Trophoblast cell (in vitro differentiated cells and primary cell): ENCODE measurements around the gene CEACAM3.

Experiments
- DNase-seq, 2 donors: peaks; one replicate each; pipeline ENCODE4 v3.0.0-alpha.2; 2016
- H2AFZ ChIP-seq: 2 replicates; pipeline ENCODE4 v1.6.1; 2013; ENCODE audit warnings: low read length, moderate library complexity, mild to moderate bottlenecking; ENCODE audit not compliant: insufficient read depth, poor library complexity
- H2AK5ac ChIP-seq: 2 replicates; pipeline ENCODE4 v1.6.1; 2013; ENCODE audit warnings: mild to moderate bottlenecking, low read length
- H2BK120ac ChIP-seq: 2 replicates; pipeline ENCODE4 v1.6.1; 2013; ENCODE audit warnings: low read length, mild to moderate bottlenecking, moderate library complexity; ENCODE audit not compliant: insufficient read depth, poor library complexity
- H2BK12ac ChIP-seq: 2 replicates; pipeline ENCODE4 v1.6.1; 2013; ENCODE audit warnings: mild to moderate bottlenecking, low read length, moderate library complexity
- H2BK5ac ChIP-seq: 2 replicates; pipeline ENCODE4 v1.6.1; 2013; ENCODE audit warnings: low read length, low read depth, moderate library complexity, mild to moderate bottlenecking; ENCODE audit not compliant: poor library complexity
- H3K14ac ChIP-seq: 2 replicates; pipeline ENCODE4 v1.6.1; 2013; ENCODE audit warnings: mild to moderate bottlenecking, low read length
- H3K18ac ChIP-seq: 2 replicates; pipeline ENCODE4 v1.6.1; 2013; ENCODE audit warnings: mild to moderate bottlenecking, low read length
- H3K23ac ChIP-seq: 2 replicates; pipeline ENCODE4 v1.6.1; 2013; ENCODE audit warnings: low read length
- H3K27ac ChIP-seq: 2 replicates; pipeline ENCODE4 v1.5.1; 2013; ENCODE audit warnings: low read depth, mild to moderate bottlenecking, inconsistent platforms, low read length, moderate library complexity
- H3K27me3 ChIP-seq: 2 replicates; pipeline ENCODE4 v1.6.1; 2013; ENCODE audit warnings: inconsistent platforms, mild to moderate bottlenecking, low read length, moderate library complexity; ENCODE audit not compliant: insufficient read depth
- H3K36me3 ChIP-seq, 2 experiments: 1 replicate in 1 of 2; 2 replicates in 1 of 2; pipeline ENCODE4 v1.6.1; 2013; ENCODE audit warnings: low read length in 2 of 2, mild to moderate bottlenecking in 2 of 2, moderate library complexity in 1 of 2; ENCODE audit not compliant: insufficient read depth in 2 of 2, control insufficient read depth in 1 of 2
- H3K4ac ChIP-seq: 2 replicates; pipeline ENCODE4 v1.6.1; 2013; ENCODE audit warnings: low read depth, mild to moderate bottlenecking, low read length, moderate library complexity
- H3K4me1 ChIP-seq, 2 experiments: 1 replicate in 1 of 2; 2 replicates in 1 of 2; pipeline ENCODE4 v1.6.1; 2013; ENCODE audit warnings: low read length in 2 of 2, mild to moderate bottlenecking in 2 of 2, moderate library complexity in 1 of 2; ENCODE audit not compliant: insufficient read depth in 2 of 2, control insufficient read depth in 1 of 2
- H3K4me2 ChIP-seq: 2 replicates; pipeline ENCODE4 v1.6.1; 2013; ENCODE audit warnings: inconsistent platforms, mild to moderate bottlenecking, low read length, moderate library complexity
- H3K4me3 ChIP-seq: 2 replicates; pipeline ENCODE4 v1.5.1; 2013; ENCODE audit warnings: mild to moderate bottlenecking, low read depth, low read length, inconsistent platforms
- H3K79me1 ChIP-seq: one replicate; pipeline ENCODE4 v1.6.1; 2013; ENCODE audit warnings: low read length
- H3K79me2 ChIP-seq: 2 replicates; pipeline ENCODE4 v1.6.1; 2013; ENCODE audit warnings: low read length, mild to moderate bottlenecking; ENCODE audit not compliant: control insufficient read depth, insufficient read depth, poor library complexity
- H3K9ac ChIP-seq: 2 replicates; pipeline ENCODE4 v1.6.1; 2013; ENCODE audit warnings: mild to moderate bottlenecking, low read length
- H3K9me3 ChIP-seq: 2 replicates; pipeline ENCODE4 v1.6.1; 2013; ENCODE audit warnings: low read depth, mild to moderate bottlenecking, control low read depth, inconsistent platforms, low read length; ENCODE audit not compliant: insufficient read depth
- H4K12ac ChIP-seq: 2 replicates; pipeline ENCODE4 v1.6.1; 2013; ENCODE audit warnings: low read depth, mild to moderate bottlenecking, low read length, moderate library complexity
- H4K8ac ChIP-seq: 2 replicates; pipeline ENCODE4 v1.6.1; 2013; ENCODE audit warnings: low read depth, mild to moderate bottlenecking, low read length, moderate library complexity
- H4K91ac ChIP-seq: one replicate; pipeline ENCODE4 v1.6.1; 2013; ENCODE audit warnings: low read depth, mild to moderate bottlenecking, low read length, moderate library complexity
- WGBS: extraction: QIAGEN DNeasy Blood & Tissue Kit; methylation state at CpG from one replicate; pipeline ENCODE4 v1.1.7; 2013; ENCODE audit warnings: missing lambda C conversion rate; ENCODE audit not compliant: insufficient read length, insufficient coverage; ENCODE audit errors: extremely low coverage; 5-methylcytosine and 5-hydroxymethylcytosine counted together

CEACAM3 gene

DNA sequence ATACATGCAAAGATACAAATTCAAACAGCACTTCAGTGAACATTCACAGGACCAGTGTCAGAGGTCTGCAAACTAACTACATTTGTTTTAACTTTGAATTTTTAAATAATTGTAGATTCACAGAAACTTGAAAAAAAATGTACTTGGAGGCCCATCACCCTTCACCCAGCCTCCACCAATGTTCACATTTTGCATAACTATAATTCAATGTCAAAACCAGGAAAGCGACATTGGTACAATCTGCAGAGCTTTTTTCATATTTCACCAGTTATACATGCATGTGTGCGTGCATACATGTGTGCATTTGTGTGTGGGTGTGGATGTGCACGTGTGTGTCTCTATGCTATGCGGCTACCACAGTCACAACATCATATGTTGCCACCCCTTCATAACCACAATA lies 18.9 kb downstream of the CEACAM3 start:
- no peak overlapping the region for H2AK5ac ChIP-seq
- no peaks in the 10 kb centered on the region for H3K4me1 ChIP-seq
- H4K8ac ChIP-seq = no peak overlapping the region
- H4K91ac ChIP-seq = no peak overlapping the region
- no peak overlapping the region for H2AFZ ChIP-seq
- H3K36me3 ChIP-seq = no peaks in the 10 kb centered on the region
- H3K18ac ChIP-seq = no peak overlapping the region
- H3K4me3 ChIP-seq = no peak overlapping the region
- H2BK120ac ChIP-seq = no peak overlapping the region
- no peak overlapping the region for H3K4me2 ChIP-seq
- no peak overlapping the region for H2BK12ac ChIP-seq
- H3K14ac ChIP-seq = no peak overlapping the region
- peaks cover 9% of the 10 kb centered on the region for H3K9me3 ChIP-seq
- H2BK5ac ChIP-seq = no peak overlapping the region
- no peaks in the 10 kb centered on the region for H3K79me1 ChIP-seq
- H3K23ac ChIP-seq = no peak overlapping the region
- H3K27ac ChIP-seq = no peak overlapping the region
- WGBS = no CpG with 5 or more reads among the region's 4 CpGs
- no peak overlapping the region for H3K4ac ChIP-seq
- no peaks in the 10 kb centered on the region for H3K27me3 ChIP-seq
- H3K9ac ChIP-seq = no peak overlapping the region
- no peak for DNase-seq
- H3K79me2 ChIP-seq = no peaks in the 10 kb centered on the region
- no peak overlapping the region for H4K12ac ChIP-seq

DNA sequence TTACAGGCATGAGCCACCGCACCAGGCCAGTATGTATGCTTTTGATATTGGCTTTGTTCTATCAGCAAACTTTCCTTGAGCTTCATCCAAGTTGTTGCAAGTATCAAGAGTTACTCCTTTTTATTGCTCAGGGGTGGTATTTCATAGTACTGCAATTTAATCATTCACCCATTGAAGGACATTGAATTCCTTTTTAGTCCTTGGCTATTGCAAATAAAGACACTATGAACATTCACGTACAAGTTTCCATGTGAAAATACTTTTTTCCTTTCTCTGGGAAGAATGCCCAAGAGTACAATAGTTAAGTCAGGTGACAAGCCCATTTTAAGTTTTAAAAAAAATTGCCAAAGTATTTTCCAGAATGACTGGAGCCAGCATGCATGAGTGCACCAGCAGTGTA lies 20.4 kb downstream of the CEACAM3 start:
- H3K14ac ChIP-seq = no peak overlapping the region

DNA sequence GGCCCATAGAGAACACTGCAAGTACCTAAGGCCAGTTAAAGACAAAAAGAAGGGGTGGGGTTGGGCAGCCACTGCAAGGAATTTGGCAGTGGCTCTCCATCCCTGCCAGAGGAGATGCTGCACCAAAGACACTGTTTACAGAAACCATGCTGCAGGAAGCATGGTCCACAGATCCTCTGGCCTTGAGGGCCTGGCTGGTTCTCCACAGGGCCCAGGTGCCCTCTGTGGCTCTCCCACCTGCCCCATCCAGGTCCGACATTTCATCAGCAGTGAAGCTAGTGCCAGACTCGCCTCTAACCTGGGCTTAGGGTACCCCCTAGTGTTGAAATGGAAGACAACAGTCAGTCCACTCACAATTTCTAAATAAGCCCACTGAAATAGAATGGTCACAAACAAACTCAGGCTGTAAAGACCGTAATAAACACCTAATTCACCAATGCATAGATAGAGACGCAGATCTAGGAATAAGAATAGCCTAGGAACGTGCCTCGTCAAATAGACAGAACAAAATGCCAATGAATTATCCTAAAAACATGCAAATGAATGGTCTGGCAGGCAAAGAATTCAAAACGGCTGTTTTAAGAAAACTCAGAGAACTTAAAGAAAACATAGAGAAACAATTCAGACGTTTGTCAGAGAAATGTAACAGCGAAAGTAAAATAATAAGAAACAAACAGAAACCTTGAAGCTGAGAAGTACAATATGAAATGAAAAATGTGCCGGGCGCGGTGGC lies 24.8 kb downstream of the CEACAM3 start:
- no peak overlapping the region for H3K4me3 ChIP-seq
- no peak overlapping the region for H3K9ac ChIP-seq
- no peak overlapping the region for H2BK120ac ChIP-seq
- H3K79me1 ChIP-seq = no peaks in the 10 kb centered on the region
- H2AFZ ChIP-seq = no peak overlapping the region
- no peak overlapping the region for H4K8ac ChIP-seq
- H3K4me1 ChIP-seq = no peaks in the 10 kb centered on the region
- H4K91ac ChIP-seq = no peak overlapping the region
- no CpG with 5 or more reads among the region's 12 CpGs for WGBS
- no peaks in the 10 kb centered on the region for H3K9me3 ChIP-seq
- H3K27me3 ChIP-seq = no peaks in the 10 kb centered on the region
- H3K36me3 ChIP-seq = no peaks in the 10 kb centered on the region
- no peaks in the 10 kb centered on the region for H3K79me2 ChIP-seq
- H3K18ac ChIP-seq = no peak overlapping the region
- no peak overlapping the region for H3K27ac ChIP-seq
- H3K23ac ChIP-seq = no peak overlapping the region
- H4K12ac ChIP-seq = no peak overlapping the region
- DNase-seq = peak in 1 of 2 donors; percentile 48
- no peak overlapping the region for H3K14ac ChIP-seq
- H3K4ac ChIP-seq = no peak overlapping the region
- no peak overlapping the region for H2BK5ac ChIP-seq
- no peak overlapping the region for H2AK5ac ChIP-seq
- no peak overlapping the region for H2BK12ac ChIP-seq
- H3K4me2 ChIP-seq = no peak overlapping the region

More for the DNA sequence above, 20.4 kb downstream of the CEACAM3 start:
- Histone ChIP-seq H3K4me1 (no peaks in the 10 kb centered on the region), H2BK120ac (no peak overlapping the region), H3K23ac (no peak overlapping the region), H3K18ac (no peak overlapping the region), H3K4me2 (no peak overlapping the region), H2BK12ac (no peak overlapping the region), H3K9me3 (peaks cover 3% of the 10 kb centered on the region), H3K79me2 (no peaks in the 10 kb centered on the region), H3K27me3 (no peaks in the 10 kb centered on the region), H2BK5ac (no peak overlapping the region), H3K79me1 (no peaks in the 10 kb centered on the region), H4K12ac (no peak overlapping the region), H3K4ac (no peak overlapping the region), H4K91ac (no peak overlapping the region), H3K4me3 (no peak overlapping the region), H3K36me3 (no peaks in the 10 kb centered on the region), H2AK5ac (no peak overlapping the region), H3K9ac (no peak overlapping the region), H2AFZ (no peak overlapping the region), H3K27ac (no peak overlapping the region), H4K8ac (no peak overlapping the region)
- DNase-seq = no peak
- no CpG with 5 or more reads among the region's 2 CpGs for WGBS

DNA sequence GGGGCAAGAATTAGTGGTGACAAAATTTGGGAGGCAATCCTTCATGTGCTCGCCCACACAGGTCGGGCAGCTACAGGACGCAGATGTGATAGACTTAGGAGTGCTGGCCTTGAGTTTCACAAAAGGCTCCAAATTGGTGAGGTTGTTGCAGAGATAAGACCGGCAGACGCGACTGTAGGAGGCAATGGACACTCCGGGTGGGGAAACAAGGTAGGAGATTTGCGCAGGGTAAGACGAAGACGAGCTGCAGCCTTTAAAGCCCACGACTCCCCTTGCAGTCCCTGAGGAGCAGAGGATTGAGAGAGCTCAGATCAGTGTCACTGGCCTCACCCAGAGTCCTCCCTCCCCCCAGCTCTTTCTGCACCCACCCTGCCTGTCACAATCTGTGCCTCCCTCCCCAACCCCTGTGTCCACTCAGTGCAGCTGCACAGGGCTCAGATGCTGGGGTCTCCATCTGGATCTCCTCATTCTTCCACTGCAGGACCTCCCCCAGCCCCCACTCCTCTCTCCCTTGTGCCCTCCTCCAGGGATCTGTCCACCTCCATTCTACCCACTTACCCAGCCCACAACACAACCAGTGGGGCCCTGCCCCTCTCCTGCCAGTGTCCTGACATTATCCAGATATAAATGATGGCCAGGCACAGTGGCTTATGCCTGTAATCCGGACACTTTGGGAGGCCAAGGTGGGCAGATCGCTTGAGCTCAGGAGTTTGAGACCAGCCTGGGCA lies 41.8 kb downstream of the CEACAM3 start:
- no peak overlapping the region for H2AK5ac ChIP-seq
- no peak overlapping the region for H3K9ac ChIP-seq
- no peaks in the 10 kb centered on the region for H3K79me1 ChIP-seq
- no peak overlapping the region for H2BK120ac ChIP-seq
- H3K4me2 ChIP-seq = no peak overlapping the region
- no peak overlapping the region for H3K4ac ChIP-seq
- H2BK5ac ChIP-seq = no peak overlapping the region
- H3K23ac ChIP-seq = no peak overlapping the region
- no peaks in the 10 kb centered on the region for H3K79me2 ChIP-seq
- H2BK12ac ChIP-seq = no peak overlapping the region
- H2AFZ ChIP-seq = no peak overlapping the region
- no peak for DNase-seq
- H3K36me3 ChIP-seq = no peaks in the 10 kb centered on the region
- no peaks in the 10 kb centered on the region for H3K9me3 ChIP-seq
- no peak overlapping the region for H3K18ac ChIP-seq
- no peaks in the 10 kb centered on the region for H3K27me3 ChIP-seq
- WGBS = no CpG with 5 or more reads among the region's 13 CpGs
- no peak overlapping the region for H4K8ac ChIP-seq
- no peak overlapping the region for H3K4me3 ChIP-seq
- H4K91ac ChIP-seq = no peak overlapping the region
- H3K4me1 ChIP-seq = no peaks in the 10 kb centered on the region
- H3K14ac ChIP-seq = no peak overlapping the region
- H3K27ac ChIP-seq = no peak overlapping the region
- H4K12ac ChIP-seq = no peak overlapping the region
